Breast epithelium (tissue), 3 donors: Measurements from ENCODE around the gene BRD8.

Source experiments
- POLR2A ChIP-seq: fragments of 450-650 bp; IDR thresholded peaks from one replicate; pipeline ENCODE4 v1.6.1; 2016; ENCODE audit warnings: antibody characterized with exemption, mild to moderate bottlenecking, moderate library complexity
- POLR2AphosphoS5 ChIP-seq, 3 donors: sonication (generic); formaldehyde crosslinking; IDR thresholded peaks; one replicate each; pipeline ENCODE4 v1.6.1; 2017; ENCODE audit warnings: antibody characterized with exemption in 3 of 3
- TF ChIP-seq, protein P1 (sequence below), 3 donors: fragments of 450-650 bp; IDR thresholded peaks; one replicate each; pipeline ENCODE4 v1.5.1; 2016 to 2017; ENCODE audit warnings: antibody characterized with exemption in 3 of 3, mild to moderate bottlenecking in 3 of 3, moderate library complexity in 3 of 3

DNA sequence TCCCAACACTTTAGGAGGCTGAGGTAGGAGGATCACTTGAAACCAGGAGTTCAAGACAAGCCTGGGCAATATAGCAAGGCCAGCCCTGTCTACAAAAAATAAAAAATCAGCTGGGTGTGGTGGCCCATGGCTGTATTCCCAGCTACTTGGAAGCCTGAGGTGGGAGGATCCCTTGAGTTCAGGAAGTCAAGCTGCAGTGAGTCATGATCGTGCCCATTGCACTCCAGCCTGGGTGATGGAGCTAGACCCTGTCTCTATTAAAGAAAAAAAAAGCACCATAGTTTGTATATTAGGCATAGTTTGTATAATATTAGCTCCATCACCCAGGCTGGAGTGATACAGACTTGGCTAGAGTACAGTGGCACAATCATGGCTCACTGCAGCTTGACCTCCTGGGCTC lies 29.6 kb downstream of the BRD8 start:
- TF ChIP-seq POLR2A: no peak
- TF ChIP-seq, protein P1, sequence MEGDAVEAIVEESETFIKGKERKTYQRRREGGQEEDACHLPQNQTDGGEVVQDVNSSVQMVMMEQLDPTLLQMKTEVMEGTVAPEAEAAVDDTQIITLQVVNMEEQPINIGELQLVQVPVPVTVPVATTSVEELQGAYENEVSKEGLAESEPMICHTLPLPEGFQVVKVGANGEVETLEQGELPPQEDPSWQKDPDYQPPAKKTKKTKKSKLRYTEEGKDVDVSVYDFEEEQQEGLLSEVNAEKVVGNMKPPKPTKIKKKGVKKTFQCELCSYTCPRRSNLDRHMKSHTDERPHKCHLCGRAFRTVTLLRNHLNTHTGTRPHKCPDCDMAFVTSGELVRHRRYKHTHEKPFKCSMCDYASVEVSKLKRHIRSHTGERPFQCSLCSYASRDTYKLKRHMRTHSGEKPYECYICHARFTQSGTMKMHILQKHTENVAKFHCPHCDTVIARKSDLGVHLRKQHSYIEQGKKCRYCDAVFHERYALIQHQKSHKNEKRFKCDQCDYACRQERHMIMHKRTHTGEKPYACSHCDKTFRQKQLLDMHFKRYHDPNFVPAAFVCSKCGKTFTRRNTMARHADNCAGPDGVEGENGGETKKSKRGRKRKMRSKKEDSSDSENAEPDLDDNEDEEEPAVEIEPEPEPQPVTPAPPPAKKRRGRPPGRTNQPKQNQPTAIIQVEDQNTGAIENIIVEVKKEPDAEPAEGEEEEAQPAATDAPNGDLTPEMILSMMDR (IDR thresholded peaks at IDR 0.05): no peak
- TF ChIP-seq POLR2AphosphoS5 (IDR thresholded peaks at IDR 0.05): no peak
